ENCODE measurements around the gene TMEM165.

- TF ChIP-seq, protein P1, sequence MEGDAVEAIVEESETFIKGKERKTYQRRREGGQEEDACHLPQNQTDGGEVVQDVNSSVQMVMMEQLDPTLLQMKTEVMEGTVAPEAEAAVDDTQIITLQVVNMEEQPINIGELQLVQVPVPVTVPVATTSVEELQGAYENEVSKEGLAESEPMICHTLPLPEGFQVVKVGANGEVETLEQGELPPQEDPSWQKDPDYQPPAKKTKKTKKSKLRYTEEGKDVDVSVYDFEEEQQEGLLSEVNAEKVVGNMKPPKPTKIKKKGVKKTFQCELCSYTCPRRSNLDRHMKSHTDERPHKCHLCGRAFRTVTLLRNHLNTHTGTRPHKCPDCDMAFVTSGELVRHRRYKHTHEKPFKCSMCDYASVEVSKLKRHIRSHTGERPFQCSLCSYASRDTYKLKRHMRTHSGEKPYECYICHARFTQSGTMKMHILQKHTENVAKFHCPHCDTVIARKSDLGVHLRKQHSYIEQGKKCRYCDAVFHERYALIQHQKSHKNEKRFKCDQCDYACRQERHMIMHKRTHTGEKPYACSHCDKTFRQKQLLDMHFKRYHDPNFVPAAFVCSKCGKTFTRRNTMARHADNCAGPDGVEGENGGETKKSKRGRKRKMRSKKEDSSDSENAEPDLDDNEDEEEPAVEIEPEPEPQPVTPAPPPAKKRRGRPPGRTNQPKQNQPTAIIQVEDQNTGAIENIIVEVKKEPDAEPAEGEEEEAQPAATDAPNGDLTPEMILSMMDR (IDR thresholded peaks at IDR 0.05): no peak
- no peak for TF ChIP-seq POLR2A (IDR thresholded peaks at IDR 0.05)
These were observed 3.2 kb downstream of the TMEM165 start for GRCh38 chr4:55398966-55399365.
